NCI-H510A (cell line): ENCODE measurements around the gene ARHGAP35.
"Not testable (repeated sequence)": the region's sequence is repeated elsewhere in the genome, so short reads cannot be mapped to it uniquely, and the experiment has no call there.

Experiments used
- DNase-seq: peaks from one replicate; lab custom pipeline; 2025; lab: John Stamatoyannopoulos, UW

Gene ARHGAP35

DNA sequence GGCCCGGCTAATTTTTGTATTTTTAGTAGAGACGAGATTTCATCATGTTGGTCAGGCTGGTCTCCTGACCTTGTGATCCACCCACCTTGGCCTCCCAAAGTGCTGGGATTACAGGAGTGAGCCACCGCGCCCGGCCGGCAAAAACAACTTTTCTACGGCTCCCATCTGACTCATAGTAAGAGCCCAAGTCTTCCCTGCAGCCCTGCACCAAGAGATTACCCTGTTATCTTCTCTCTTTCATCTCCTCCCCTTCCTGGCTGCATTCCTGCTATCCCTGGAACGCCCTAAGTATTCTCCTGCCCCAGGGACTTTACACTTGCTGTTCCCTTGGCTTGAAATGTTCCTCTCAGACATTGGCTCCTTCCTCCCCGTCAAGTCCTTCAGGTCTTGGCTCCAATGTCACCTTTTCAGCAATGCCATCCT lies 16.7 kb upstream of the ARHGAP35 start:
- DNase-seq = no peak

DNA sequence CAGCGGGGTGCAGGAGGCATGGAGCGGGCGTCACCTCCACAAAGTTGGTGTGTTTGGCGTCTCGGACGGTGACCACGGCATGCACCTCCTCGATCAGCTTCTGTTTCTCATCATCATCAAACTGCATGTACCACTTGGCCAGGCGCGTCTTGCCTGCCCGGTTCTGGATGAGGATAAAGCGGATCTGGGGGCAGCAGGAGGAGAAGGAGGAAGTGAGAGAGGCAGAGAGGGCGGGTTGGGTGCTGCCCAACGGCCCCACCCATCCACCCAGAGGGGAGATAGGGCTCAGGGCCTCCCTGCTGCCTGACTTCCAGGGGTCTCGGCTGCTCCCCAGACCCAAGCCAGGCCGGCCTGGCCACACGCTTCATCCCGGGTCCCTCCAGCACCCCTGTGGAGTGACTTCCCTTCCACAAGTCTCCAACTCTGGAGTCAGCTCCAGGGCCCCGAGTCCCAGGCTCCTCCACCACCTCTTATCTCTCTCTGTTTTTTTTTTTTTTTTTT lies 14.8 kb upstream of the ARHGAP35 start:
- no peak for DNase-seq

DNA sequence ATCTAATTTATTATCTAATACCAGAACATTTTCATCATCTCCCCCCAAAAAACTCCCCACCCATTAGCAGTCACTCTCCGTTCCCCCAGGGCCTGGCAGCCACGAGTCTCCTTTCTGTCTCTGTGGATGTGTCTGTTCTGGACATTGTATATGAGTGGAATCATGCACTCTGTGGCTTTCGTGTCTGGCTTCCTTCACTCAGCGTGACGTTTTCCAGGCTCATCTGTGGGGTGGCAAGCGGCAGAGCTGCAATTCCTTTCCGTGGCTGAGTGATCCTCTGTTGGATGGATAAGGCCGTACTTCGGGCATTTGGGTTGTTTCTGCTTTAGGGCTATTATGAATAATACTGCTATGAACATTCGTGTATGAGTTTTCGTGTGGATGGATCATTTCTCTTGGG lies 13.3 kb upstream of the ARHGAP35 start:
- DNase-seq = no peak

DNA sequence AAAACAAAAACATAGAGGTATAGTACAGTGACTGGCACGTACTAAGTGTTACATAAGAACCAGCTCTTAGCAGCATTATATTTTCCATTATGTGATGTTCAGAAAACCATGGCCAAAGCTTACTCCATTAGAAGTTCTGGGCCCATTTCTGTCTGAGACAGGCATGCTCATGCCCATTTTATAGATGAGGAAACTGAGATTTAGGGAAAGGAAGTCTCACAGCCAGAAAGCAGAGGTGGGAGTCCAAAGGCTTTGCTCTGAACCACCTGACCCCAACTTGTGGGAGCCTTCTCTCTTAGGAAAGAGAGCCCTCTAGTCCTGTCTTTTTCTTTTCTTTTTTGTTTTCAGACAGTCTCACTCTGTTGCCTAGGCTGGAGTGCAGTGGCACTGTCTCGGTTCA lies 12.4 kb upstream of the ARHGAP35 start:
- DNase-seq = no peak

DNA sequence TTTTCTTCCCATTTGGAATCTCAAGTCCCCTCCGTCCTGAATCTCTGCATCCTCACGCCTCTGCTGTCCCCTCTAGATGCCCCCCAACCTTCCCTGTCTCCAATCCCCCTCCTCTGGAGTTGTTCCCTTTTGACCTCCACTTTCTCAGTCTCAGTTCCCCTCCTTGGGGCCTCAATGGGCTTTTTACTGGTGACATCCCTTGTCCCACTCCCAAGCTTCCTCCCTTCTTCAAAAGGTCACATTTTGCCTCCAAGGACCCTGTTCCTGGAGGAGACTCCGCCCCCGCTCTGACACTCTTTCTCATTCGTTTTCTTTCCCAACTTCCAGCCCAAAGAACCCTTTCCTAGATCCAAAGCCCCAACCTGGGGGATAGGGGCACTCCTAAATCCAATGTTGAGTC lies 11.2 kb upstream of the ARHGAP35 start:
- DNase-seq = no peak

DNA sequence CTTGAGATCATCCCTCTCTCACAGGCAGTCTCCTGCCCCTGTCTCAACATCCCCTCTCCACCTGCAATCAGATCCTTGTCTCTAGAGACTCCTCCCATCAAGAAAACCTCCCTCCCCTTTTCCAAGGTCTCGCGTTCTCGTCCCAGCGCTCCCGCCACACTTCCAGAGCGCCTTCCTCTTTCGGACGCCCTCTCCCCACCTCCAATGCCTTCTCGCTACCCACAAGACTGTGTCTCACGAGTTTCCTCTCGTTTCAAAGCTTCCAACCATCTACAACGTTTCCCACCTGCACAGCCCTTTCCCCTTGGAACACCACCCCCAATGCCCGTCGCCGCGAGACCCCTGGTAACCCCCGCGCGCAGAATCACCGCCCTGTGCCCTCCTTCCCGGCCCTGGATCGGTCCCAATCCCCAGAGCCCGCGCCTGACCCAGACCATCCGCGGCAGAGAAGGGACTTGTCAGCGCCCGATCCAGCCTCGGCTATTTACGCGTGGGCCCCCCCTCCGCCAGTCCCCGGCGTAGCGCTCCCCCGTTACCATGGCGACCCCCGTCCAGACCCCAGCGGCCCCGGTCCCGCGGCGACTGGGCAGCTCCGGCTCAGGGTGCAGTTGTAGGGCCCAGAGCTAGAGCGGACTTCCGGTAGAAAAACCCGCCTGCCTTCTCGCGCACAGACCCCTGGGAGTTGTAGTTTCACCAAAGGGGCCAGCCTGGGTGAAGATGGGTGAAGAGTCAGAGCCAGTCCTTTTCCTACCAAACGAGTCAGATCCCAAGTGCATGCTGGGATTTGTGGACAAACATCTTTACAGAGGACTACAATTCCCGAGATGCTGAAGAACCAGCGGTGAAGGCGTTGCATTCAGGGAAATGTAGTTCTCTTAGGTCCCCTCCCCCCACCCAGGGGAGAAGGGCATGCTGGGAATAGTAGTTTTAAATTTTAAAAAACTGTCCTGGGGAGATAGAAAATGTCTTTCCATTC lies 10.3 kb upstream of the ARHGAP35 start, which contains the start of gene AP2S1:
AP2S1 (minus strand) TSS at position 619 of the 976 bp plus-strand sequence; CDS start at position 539, 80 bp downstream.
- peak; percentile 95 for DNase-seq

DNA sequence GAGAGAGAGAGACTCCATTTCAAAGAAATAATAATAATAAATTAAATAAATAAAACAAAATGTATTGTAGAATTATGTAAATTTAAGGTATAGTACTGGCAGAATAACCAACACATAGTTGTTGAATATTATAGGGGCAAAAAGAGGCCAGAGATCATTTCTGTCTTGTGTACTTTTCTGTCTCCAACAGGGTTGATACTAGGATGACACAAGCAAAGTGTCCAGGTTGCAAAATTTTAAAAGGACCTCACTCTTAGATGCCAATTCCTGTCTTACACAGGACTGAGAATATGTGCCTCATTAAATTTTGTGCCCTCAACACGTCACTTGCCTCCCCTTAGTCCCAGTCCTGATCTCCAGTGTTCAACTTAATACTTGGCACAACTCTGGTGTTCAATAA lies 8.0 kb upstream of the ARHGAP35 start:
- no peak for DNase-seq

DNA sequence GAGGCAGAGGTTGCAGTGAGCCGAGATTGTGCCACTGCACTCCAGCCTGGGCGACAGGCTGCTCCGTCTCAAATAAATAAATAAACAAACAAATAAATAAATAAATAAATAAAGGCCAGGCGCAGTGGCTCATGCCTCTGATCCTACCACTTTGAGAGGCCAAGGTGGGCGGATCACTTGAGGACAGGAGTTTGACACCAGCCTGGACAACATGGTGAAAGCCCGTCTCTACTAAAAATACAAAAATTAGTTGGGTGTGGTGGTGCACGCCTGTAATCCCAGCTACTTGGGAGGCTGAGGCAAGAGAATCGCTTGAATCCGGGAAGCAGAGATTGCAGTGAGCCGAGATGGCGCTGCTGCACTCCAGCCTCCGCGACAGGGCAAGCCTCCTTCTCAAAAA lies 6.1 kb upstream of the ARHGAP35 start:
- not testable (repeated sequence) for DNase-seq

DNA sequence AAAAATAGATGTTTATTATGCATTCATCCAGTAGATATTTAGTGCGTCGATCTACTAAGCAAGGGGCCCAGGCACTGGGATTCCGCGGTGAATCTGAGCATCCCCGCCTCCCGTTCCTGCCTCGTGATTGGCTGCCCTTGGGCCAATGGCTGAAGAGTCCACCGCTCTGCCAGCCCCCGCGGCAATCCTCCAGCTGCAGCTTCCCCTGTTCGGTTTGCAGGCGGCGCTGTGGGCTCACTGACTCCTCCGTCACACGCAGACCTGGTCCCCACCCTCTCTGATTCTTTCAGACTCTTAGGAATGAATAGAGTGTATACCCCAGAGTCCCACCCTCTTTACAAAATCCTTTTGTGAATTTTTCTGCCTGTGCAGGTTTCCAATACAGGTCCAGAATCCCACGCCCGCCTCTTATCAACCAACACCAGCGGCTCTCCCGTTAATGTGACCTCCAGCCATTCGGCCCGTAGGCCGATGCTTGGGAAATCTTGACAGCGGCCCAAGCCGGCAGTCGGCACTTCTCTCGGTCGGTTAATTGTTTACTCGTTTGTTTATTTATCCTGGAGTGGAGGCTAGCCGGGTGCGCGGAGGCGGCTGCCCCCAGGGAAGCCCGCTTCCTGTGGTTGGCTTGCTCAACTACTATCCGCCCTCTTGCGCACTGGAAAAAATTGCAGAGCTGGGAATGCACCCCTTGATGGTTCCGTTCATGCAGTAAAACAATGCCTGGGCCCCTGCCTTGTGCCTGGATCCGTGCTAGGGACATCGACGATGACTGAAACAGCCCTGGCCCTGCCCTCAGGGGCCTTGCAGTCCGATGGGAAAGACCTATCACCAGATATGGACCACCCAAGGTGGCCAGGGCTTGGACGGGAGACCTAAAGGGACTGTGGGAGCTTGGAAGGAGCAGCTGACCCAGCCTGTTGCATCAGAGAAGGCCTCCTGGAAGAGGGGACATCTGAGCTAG lies 4.5 kb upstream of the ARHGAP35 start:
- peak; percentile 90 for DNase-seq

DNA sequence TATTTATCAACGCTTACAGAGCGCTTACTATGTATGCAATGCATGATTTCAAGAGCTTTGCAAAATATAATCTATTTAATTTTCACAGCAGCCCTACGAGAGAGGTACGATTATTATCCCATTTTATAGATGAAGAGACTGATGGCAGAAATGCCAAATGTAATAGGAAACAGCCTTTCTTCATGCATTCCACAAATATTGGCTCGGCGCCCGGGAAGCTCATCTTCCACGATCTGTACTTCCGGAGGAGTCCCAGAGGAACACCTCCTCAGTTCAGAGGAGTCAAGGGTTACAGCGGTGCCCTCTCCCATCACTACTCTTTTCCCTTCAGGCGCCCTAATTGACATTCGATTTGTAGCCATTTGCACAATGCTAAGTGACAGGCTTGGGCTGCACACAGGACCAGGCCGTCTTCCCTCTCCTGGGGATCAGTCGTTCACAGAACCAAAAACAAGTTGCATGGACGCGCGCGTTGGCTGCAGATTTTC lies 1.1 kb upstream of the ARHGAP35 start:
- DNase-seq = peak; percentile 78

DNA sequence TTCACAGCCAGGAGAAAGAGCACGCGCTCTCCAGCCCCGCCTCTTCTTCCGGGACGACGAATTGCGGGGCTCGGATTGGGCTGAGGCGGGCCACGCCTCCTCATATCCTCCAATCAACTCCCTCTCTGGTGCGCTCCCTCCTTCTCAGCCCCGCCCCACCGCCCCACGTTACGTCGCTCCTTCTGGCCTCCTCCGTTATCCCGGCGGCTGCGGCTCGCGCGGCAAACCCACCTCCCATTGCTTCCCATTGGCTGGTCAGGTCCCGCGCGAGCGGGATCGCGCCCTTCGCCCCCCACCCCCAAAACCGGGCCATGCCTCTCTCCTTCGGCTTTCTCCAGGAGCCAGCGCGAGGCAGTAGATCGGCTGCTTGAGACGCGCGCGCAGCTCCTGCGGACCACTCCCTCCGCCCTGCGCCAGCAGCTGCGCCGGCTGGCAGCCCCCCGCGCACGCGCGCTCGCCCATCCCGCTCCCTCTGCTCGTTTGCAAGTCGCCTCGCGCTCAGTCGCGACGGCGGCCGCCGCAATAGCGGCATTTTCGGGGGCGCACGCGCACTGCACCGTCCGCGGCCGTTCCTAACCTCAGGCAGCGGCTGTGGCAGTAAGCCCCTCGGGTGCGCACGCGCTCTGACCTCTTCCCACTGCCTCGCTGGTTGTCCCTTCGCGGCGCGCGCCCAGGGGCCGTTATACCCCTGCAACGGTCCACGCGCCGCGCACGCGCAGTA lies 512 bp upstream of the ARHGAP35 start:
- DNase-seq = peak; percentile 99

DNA sequence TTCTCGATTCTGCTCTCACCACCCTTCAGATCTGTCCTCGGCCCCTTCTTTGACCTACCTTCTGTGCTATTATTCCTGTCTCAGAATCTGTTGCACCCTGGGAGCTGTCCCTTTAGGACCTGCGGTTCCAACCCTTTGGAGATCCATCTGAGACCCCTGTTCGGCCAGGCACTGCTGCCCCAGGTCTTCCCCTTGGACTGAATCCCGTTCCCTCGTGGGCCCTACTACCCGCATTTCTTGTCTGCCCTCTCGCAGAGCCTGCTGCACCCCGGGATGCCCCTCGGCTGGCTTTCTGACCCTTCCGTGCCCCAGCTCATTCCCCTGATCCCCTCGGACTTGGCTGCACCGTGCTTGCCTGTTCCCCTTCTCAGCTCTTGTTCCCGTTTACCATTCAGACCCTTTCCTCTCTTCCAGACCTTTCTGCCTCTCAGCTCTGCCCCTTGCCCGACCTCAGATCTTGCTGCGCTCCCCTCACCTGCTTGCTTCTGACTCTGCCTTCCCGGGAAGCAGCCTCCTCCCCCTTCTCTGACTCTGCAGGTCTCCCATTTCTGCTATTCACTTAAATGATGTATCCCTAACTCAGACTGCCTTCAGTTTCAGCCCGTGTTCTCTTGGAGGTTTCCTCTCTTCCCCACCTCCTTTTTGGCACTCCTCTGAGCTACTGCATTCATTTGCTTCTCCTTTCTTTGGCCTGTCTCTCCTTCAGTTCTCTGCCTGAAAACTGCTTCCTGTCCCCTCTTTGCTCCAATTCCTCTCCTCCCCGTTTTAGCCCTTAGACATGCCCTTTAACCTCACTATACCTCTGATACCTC lies 1.1 kb downstream of the ARHGAP35 start:
- no peak for DNase-seq

DNA sequence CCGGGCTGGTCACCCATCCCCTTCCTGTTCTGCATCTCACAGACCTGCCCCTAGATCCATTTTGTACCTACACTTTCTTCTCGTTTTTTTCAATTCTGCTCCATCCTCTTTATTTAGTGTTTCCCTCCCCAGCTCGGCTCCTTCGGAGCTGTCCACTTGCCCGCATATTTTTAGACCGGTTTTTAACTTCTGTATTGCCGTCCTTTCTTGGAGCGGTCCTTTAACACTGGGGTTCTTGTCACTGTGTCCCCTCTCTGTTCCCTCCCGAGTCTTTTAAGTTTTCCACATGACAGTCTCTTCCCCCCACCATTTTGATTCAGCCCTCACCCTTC lies 1.7 kb downstream of the ARHGAP35 start:
- no peak for DNase-seq

DNA sequence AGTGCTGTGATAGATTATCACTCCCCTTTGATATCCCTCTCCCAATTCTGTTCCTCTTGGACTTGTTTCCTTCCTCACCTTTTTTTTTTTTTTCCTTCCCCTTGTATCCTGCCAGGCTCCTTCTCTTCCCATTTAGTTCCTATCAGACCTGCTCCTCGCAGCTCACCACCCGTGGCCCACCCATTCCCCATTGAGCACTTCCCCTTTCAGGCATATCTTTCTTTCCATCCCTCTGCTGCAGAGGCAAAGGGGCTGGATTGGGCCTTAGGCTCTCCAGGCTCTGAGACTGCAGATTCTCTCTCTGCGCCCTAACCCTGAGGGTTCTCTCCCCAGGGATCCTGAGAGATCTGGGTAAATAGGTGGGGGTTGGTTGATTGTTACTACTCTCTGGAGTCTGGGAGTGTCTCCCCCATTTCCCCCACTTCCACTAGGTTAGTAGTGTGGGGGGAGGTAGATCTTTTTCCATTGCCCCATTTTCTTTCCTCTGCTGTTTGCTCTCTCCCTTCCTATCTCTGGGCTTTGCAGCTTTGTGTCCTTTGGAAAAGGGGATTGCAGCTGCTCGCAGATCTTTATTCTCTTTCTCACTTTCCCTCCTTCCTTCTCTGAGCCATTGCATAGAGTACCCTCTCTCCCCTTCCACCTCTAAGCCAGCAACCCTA lies 2.3 kb downstream of the ARHGAP35 start:
- no peak for DNase-seq

DNA sequence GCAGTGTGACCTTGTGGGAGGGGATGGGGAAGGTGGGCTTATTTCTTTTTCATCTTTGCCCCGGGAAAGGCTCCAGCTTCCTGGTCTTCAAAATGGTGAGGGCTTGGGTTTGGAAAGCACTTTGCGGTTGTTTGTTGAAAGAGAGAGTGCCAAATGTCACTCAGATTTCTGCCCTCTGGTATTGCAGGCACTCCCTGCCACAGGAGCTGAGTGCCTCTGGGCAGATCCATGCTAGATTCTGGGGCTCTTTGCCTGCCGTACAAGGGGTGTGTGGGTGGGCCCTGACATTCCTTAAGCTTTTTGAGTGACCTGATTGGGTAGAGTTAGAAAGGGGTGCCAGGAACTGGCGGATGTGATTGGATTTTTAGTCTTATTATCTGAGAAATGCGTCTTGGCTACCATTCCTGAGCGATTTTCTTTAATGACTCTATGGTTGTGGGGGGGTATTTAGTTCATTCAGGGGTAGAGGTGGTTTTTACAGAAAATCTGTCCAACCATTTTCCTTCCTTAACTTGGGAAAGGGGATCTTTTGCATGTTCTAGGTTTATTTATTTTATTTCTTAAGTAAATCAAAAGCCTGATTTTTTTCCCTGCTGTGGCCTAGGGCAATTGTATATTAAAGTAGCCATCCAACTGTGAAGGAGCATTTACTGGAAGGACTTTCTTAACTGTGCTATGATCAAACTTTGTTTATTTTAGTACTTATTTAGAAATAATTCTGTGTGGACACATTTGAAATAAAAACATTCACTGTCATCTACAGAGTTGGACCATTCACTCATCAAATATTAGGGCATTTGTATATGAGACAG lies 3.2 kb downstream of the ARHGAP35 start:
- DNase-seq = no peak

DNA sequence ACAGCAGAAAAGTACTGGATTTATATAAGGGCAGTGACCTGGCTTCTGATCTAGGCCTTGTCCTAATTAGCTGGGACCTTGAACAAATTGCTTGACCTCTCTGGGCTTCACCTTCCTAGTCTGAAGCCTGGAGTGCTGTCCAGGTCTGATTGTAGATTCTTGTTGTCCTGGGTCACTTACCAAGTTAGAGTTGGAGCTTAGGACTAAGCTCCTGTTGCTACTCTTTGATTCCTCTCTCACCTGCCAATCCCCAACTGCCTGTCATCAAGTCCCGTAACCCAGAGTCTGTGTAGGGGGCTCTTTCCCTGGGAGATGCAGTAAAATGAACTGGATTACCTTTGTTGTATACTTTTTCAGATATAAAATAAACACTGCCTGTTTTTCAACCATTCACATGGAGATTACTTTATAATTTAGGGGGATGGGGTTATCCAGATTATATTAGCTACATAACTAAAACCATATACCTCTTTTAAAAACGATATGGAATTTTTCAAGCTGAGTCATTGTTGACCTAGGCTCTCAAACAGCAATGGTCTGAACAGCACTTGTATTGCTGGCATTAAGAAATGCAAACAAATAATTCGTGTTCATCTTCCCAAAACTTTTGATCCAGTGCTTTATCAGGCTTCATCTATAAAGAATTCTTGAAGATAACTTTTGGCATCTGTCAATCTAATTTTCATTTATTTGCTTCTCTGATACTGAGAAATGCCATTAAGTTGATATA lies 5.8 kb downstream of the ARHGAP35 start:
- no peak for DNase-seq

DNA sequence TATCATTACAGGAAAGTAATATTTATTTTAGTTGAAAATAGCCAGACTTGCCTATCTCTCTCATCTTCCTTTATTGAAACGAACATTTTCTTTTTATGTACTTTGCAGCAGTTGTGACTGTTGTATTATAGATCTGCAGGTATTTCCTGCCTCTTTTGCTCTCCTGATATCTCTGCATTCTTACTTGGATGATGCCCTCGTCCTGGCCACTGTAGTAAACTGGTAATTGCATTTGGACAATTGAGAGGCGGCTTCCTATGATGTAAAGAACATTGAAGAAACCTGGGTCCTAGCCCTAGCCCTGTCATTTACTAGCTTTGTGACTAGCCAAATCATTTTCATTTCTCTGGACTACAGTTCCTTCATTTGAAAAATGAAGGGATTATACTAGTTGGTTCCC lies 6.4 kb downstream of the ARHGAP35 start:
- DNase-seq = no peak

DNA sequence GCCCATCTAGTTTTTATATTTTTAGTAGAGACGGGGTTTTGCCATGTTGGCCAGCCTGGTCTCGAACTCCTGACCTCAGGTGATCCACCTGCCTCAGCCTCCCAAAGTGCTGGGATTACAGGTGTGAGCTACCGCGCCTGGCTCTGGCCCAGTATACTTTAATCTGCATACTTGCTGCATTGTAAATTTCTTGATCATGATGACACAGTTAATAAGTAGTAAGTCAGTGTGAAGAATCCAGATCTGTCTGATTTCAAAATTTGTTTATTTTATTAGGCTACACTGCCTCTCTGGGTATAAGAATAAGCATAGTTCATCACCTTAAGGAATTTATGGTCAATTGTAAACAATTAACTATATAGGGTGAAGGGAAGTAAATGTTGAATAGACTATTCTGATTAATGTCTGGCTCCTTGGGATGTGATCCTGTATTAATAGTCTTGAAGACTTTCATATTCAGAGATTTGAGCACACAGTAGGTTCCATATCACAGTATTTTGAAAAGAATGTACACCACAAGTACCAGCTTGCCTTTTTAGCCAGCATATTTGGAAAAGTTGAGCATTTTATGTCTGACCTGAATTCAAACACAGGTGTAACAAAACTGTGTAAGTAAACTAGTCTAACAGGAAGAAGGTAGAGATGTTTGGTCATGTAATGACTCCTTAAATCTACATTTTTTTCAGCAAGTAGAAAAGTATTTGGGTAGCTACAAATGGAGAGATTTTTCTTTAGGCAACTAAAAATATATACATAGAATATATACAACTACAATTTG lies 7.4 kb downstream of the ARHGAP35 start:
- no peak for DNase-seq
